HG03045 (cell line): ENCODE measurements around the gene MDGA2.
"Not testable (repeated sequence)": the region's sequence is repeated elsewhere in the genome, so short reads cannot be mapped to it uniquely, and the experiment has no call there.

ENCODE experiments used
- ATAC-seq: cut with Tn5 transposase; IDR thresholded peaks from one replicate; pipeline ENCODE4 v1.9.1; 2021; ENCODE audit warnings: mild to moderate bottlenecking, moderate library complexity; ENCODE audit not compliant: unreplicated experiment

Gene MDGA2

GRCh38 chr14:47246367-47246766 lies 429.0 kb downstream of the MDGA2 start:
- no peak for ATAC-seq

- ATAC-seq, result not testable (repeated sequence)
Observed at GRCh38 chr14:47242579-47242978, 432.8 kb downstream of the MDGA2 start.

- no peak for ATAC-seq
Observed at GRCh38 chr14:47240748-47241437, 434.5 kb downstream of the MDGA2 start.

GRCh38 chr14:47235619-47236018 lies 439.8 kb downstream of the MDGA2 start:
- ATAC-seq, result no peak

GRCh38 chr14:47226877-47227520 lies 448.4 kb downstream of the MDGA2 start:
- no peak for ATAC-seq

- no peak for ATAC-seq
Observed at GRCh38 chr14:47223656-47224055, 451.7 kb downstream of the MDGA2 start.

- ATAC-seq, result no peak
Observed at GRCh38 chr14:47220096-47220495, 455.3 kb downstream of the MDGA2 start.

GRCh38 chr14:47211263-47211662 lies 464.1 kb downstream of the MDGA2 start:
- no peak for ATAC-seq

- no peak for ATAC-seq
Observed at GRCh38 chr14:47210099-47210498, 465.3 kb downstream of the MDGA2 start.

GRCh38 chr14:47208434-47208833 lies 467.0 kb downstream of the MDGA2 start:
- ATAC-seq, result no peak

GRCh38 chr14:47207617-47208016 lies 467.8 kb downstream of the MDGA2 start:
- no peak for ATAC-seq

- ATAC-seq, result no peak
Observed at GRCh38 chr14:47200740-47201139, 474.7 kb downstream of the MDGA2 start.

- ATAC-seq, result no peak
Observed at GRCh38 chr14:47195582-47195981, 479.8 kb downstream of the MDGA2 start.

GRCh38 chr14:47194055-47194454 lies 481.4 kb downstream of the MDGA2 start:
- no peak for ATAC-seq

- ATAC-seq, result not testable (repeated sequence)
Observed at GRCh38 chr14:47192203-47192602, 483.2 kb downstream of the MDGA2 start.

GRCh38 chr14:47191700-47192099 lies 483.7 kb downstream of the MDGA2 start:
- no peak for ATAC-seq

- ATAC-seq, result no peak
Observed at GRCh38 chr14:47189911-47190484, 485.4 kb downstream of the MDGA2 start.

GRCh38 chr14:47186486-47186885 lies 488.9 kb downstream of the MDGA2 start:
- no peak for ATAC-seq

- ATAC-seq, result no peak
Observed at GRCh38 chr14:47179906-47180305, 495.5 kb downstream of the MDGA2 start.

GRCh38 chr14:47171896-47172295 lies 503.5 kb downstream of the MDGA2 start:
- ATAC-seq, result not testable (repeated sequence)

- ATAC-seq, result no peak
Observed at GRCh38 chr14:47167402-47167801, 508.0 kb downstream of the MDGA2 start.

- ATAC-seq, result no peak
Observed at GRCh38 chr14:47155395-47155794, 520.0 kb downstream of the MDGA2 start.
